Astrocyte of the spinal cord (primary cell): ENCODE results near the gene ZP3.

Source experiments
- DNase-seq: peaks from one replicate; pipeline ENCODE4 v3.0.0; 2011; ENCODE audit warnings: low read depth, low spot score
- H3K4me3 ChIP-seq: 2 replicates; pipeline ENCODE4 v1.5.1; 2011; ENCODE audit warnings: low read depth, mild to moderate bottlenecking, low read length, moderate library complexity
- CTCF ChIP-seq: IDR thresholded peaks from 2 replicates; pipeline ENCODE4 v1.5.1; 2012; ENCODE audit warnings: low read depth, mild to moderate bottlenecking, low read length, inconsistent platforms
- in situ Hi-C: cut with HindIII; loops from 2 replicates; pipeline ENCODE4 v1.10.0; 2017; ENCODE audit warnings: low sequenced_read_pairs

ZP3 gene

GRCh38 chr7:76424413-76425111 lies at the start of gene ZP3:
TSS of gene ZP3 (plus strand) at chr7:76424950. CDS start at chr7:76424965, 15 bp downstream.
- no peak for TF ChIP-seq CTCF
- no peak within 1 kb of the TSS for H3K4me3 ChIP-seq

GRCh38 chr7:76375251-76375650 lies 49.5 kb upstream of the ZP3 start:
- no peak for DNase-seq
- no peak overlapping the region for H3K4me3 ChIP-seq
- in situ Hi-C loops = no loop called here
- no peak for TF ChIP-seq CTCF

More at GRCh38 chr7:76424413-76425111, at the start of gene ZP3:
- no peak for DNase-seq
- in situ Hi-C loops = no loop called here

- no peak for DNase-seq
- no peak overlapping the region for H3K4me3 ChIP-seq
- in situ Hi-C loops = no loop called here
- no peak for TF ChIP-seq CTCF
These were observed 47.4 kb upstream of the ZP3 start for GRCh38 chr7:76377186-76377918.

DNA sequence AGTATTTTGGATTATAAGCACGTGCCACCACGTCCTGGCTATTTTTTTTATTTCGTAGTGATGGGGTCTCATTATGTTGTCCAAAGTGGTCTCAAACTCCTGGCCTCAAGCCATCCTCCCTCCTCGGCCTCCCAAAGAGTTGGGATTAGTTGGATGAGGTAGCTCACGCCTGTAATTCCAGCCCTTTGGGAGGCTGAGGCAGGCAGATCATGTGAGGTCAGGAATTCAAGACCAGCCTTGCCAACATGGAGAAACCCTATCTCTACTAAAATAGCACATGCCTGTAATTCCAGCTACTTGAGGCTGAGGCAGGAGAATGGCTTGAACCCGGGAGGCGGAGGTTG lies 44.2 kb upstream of the ZP3 start:
- in situ Hi-C loops = no loop called here
- no peak overlapping the region for H3K4me3 ChIP-seq
- no peak for DNase-seq
- TF ChIP-seq CTCF = no peak

DNA sequence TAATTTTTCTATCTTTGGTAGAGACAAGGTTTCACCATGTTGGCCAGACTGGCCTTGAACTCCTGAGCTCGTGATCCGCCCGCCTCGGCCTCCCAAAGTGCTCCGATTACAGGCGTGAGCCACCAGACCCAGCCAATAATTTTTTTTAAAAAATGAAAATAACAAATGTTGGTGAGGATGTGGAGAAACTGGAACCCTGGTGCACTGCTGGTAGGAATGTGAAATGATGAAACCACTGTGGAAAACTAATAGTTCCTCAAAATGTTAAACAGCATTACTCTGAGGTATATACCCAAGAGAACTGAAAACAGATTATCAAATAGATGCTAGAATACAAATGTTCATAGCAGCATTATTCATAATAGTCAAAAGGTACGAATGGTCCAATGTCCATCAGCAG lies 42.9 kb upstream of the ZP3 start:
- TF ChIP-seq CTCF = no peak
- in situ Hi-C loops = no loop called here

GRCh38 chr7:76383089-76383944 lies 41.4 kb upstream of the ZP3 start:
- in situ Hi-C loops = no loop called here
- DNase-seq = no peak
- TF ChIP-seq CTCF = no peak
- no peak overlapping the region for H3K4me3 ChIP-seq

More for the DNA sequence above, 42.9 kb upstream of the ZP3 start:
- DNase-seq = no peak
- H3K4me3 ChIP-seq = no peak overlapping the region
